ENCODE measurements around the gene LPAR4. TPM values are rescaled to one million over a fixed set of nuclear protein-coding genes. Genes with fewer than 3 reads are reported as not detected.

LPAR4 gene
- total and polyA plus RNA-seq, 8 donors: 0.21 to 10.2 (median 5.2) TPM

GRCh38 chrX:78753571-78753970 is 6.1 kb downstream of the LPAR4 start:
- Histone ChIP-seq H3K27ac (no peak overlapping the region), H3K9me3 (no peaks in the 10 kb centered on the region), H3K36me3 (no peaks in the 10 kb centered on the region), H3K27me3 (no peaks in the 10 kb centered on the region), H3K4me3 (no peak overlapping the region), H3K4me1 (no peaks in the 10 kb centered on the region)
- intact Hi-C loops (cut with DNase I): no loop called here
- ATAC-seq: no peak
- TF ChIP-seq CTCF (IDR thresholded peaks at IDR 0.05): no peak
- DNase-seq: no peak

DNA sequence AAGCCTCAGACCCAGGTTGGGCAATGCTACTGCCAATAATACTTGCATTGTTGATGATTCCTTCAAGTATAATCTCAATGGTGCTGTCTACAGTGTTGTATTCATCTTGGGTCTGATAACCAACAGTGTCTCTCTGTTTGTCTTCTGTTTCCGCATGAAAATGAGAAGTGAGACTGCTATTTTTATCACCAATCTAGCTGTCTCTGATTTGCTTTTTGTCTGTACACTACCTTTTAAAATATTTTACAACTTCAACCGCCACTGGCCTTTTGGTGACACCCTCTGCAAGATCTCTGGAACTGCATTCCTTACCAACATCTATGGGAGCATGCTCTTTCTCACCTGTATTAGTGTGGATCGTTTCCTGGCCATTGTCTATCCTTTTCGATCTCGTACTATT is 7.4 kb downstream of the LPAR4 start:
- no peaks in the 10 kb centered on the region for H3K4me1 ChIP-seq
- H3K27ac ChIP-seq: no peak overlapping the region
- no peaks in the 10 kb centered on the region for H3K9me3 ChIP-seq
- H3K27me3 ChIP-seq: no peaks in the 10 kb centered on the region
- no peak for TF ChIP-seq CTCF (IDR thresholded peaks at IDR 0.05)
- no peak for DNase-seq
- H3K4me3 ChIP-seq: no peak overlapping the region
- intact Hi-C loops (cut with DNase I): no loop called here
- no peak for ATAC-seq
- H3K36me3 ChIP-seq: no peaks in the 10 kb centered on the region

GRCh38 chrX:78759081-78759480 is 11.6 kb downstream of the LPAR4 start:
- H3K4me3 ChIP-seq: no peak overlapping the region
- no peak for TF ChIP-seq CTCF (IDR thresholded peaks at IDR 0.05)
- DNase-seq: no peak
- no peak for ATAC-seq
- no peaks in the 10 kb centered on the region for H3K9me3 ChIP-seq
- H3K36me3 ChIP-seq: no peaks in the 10 kb centered on the region
- no peaks in the 10 kb centered on the region for H3K4me1 ChIP-seq
- intact Hi-C loops (cut with DNase I): no loop called here
- no peak overlapping the region for H3K27ac ChIP-seq
- H3K27me3 ChIP-seq: no peaks in the 10 kb centered on the region

DNA sequence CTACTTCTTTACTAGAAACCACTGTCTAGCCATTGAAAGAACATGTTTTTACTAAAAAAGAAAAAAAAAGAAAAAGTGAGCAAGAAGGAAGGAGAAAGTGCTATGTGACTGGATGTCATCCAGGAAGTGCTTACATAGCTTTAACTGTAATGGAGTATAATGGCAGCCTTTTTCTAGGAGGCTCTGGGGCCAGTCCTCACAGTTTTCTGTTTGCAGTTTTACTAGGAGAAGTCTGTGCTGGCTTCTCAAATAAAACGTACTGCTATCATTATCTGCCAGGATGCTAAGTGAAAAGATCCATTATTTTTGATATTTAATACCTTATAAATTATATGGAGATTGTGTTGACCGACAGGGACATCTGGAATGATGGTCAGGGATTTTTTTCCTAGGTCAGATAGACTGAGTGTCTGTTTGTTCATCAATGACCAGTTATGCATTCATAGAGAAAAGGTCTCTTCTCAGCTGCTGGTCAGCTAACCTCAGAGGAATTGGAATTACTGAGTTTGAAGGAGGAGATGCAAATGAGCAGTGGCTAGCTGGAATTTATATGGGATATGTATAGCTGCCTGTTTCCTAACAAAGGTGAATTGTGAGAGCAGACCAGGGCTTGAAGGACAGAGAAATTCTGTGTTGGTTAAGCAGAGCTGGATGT is 21.7 kb downstream of the LPAR4 start:
- H3K4me1 ChIP-seq: no peaks in the 10 kb centered on the region
- H3K27ac ChIP-seq: no peak overlapping the region
- H3K27me3 ChIP-seq: no peaks in the 10 kb centered on the region
- H3K36me3 ChIP-seq: no peaks in the 10 kb centered on the region
- ATAC-seq (no peak), DNase-seq (no peak)
- H3K9me3 ChIP-seq: no peaks in the 10 kb centered on the region
- no peak overlapping the region for H3K4me3 ChIP-seq
- intact Hi-C loops (cut with DNase I): no loop called here
- TF ChIP-seq CTCF (IDR thresholded peaks at IDR 0.05): no peak

GRCh38 chrX:78769946-78770345 is 22.4 kb downstream of the LPAR4 start:
- Histone ChIP-seq H3K4me3 (no peak overlapping the region), H3K9me3 (no peaks in the 10 kb centered on the region), H3K36me3 (no peaks in the 10 kb centered on the region), H3K27ac (no peak overlapping the region), H3K4me1 (no peaks in the 10 kb centered on the region), H3K27me3 (no peaks in the 10 kb centered on the region)
- TF ChIP-seq CTCF (IDR thresholded peaks at IDR 0.05): no peak
- no peak for DNase-seq
- no peak for ATAC-seq
- intact Hi-C loops (cut with DNase I): no loop called here

Measured in left lung (tissue), 10 donors.